ENCODE data around the gene IER2. TPM values are rescaled to one million over a fixed set of nuclear protein-coding genes. Genes with fewer than 3 reads are reported as not detected.

Gene IER2
- total and polyA plus RNA-seq, 2 of the 8 experiments (the other 6 are each of a cell fraction or from before 2014, with no cell fraction given): 84.5 to 138 TPM

DNA sequence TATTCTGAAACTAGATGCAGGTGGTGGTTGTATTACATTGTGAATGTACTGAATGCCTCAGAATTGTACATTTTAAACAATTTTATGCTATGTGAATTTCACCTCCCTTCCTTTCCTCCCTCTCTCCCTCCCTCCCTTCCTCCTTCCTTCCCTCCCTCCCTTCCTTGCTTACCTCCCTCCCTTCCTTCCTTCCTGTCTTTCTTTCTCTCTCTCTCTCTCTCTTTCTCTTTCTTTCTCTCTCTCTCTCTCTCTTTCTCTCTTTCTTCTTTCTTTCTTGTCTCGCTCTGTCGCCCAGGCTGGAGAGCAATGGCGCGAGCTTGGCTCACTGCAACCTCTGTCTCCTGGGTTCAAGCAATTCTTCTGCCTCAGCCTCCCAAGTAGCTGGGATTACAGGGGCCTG lies 37.2 kb downstream of the IER2 start:
- H3K79me2 ChIP-seq (ENCODE audit: control insufficient read depth in 1 of 2, insufficient read depth in 2 of 2, low read length in 2 of 2): no peaks in the 10 kb centered on the region
- WGBS, 2 experiments (ENCODE audit: extremely low coverage in 1 of 2, insufficient coverage in 1 of 2, insufficient read length in 1 of 2, insufficient replicate concordance in 2 of 2, low coverage in 1 of 2, low lambda C conversion rate in 2 of 2, missing lambda C conversion rate in 1 of 2): 92% methylated on average over 4 of the region's 4 CpGs; no CpG with 5 or more reads in 1 of the 2 experiments
- no peak overlapping the region for H2AFZ ChIP-seq (ENCODE audit: low read length)
- H3K23me2 ChIP-seq (ENCODE audit: low read depth, low read length): no peaks in the 10 kb centered on the region
- H2BK120ac ChIP-seq (replicated peaks; ENCODE audit: low read depth, low read length): no peak overlapping the region
- no peak overlapping the region for H2BK15ac ChIP-seq (ENCODE audit: low read length)
- no peaks in the 10 kb centered on the region for H3K36me3 ChIP-seq (ENCODE audit: control insufficient read depth in 2 of 4, insufficient read depth in 4 of 4, low read length in 3 of 4)
- no peak overlapping the region for H2BK20ac ChIP-seq (ENCODE audit: low read length)
- no peak overlapping the region for H2BK12ac ChIP-seq (ENCODE audit: low read depth, low read length)
- no peak overlapping the region for H3K14ac ChIP-seq (ENCODE audit: insufficient read length)
- FAIRE-seq (no peak), DNase-seq (ENCODE audit: low read depth in 1 of 2, low spot score in 2 of 2) (no peak)
- H3K4me2 ChIP-seq (ENCODE audit: insufficient read depth in 1 of 2, low read depth in 2 of 2, low read length in 2 of 2): no peak overlapping the region
- CTCF ChIA-PET (ENCODE audit: partially characterized antibody): interaction anchor here (0.6 to 2.9 kb wide), 6 partner anchors 8 to 340 kb away, joined by 3 to 26 read pairs (median 4); no protein-coding TSS in a partner anchor
- H3K79me1 ChIP-seq (ENCODE audit: low read depth, low read length): no peaks in the 10 kb centered on the region
- no peak overlapping the region for H3K4me3 ChIP-seq (ENCODE audit: extremely low read depth in 1 of 4, insufficient read depth in 2 of 4, low read depth in 3 of 4, low read length in 4 of 4)
- no peak overlapping the region for H3K18ac ChIP-seq (ENCODE audit: extremely low read depth, low read length)
- no peak overlapping the region for H3K27ac ChIP-seq (ENCODE audit: low read depth, low read length)
- no peak overlapping the region for H2AK5ac ChIP-seq (ENCODE audit: low read depth, low read length)
- H4K91ac ChIP-seq (replicated peaks; ENCODE audit: insufficient read length, low read length): no peak overlapping the region
- H3K56ac ChIP-seq (replicated peaks; ENCODE audit: insufficient read length, low read depth, low read length): no peak overlapping the region
- H3K4ac ChIP-seq (replicated peaks; ENCODE audit: insufficient read length, low read depth, low read length): no peak overlapping the region
- TF ChIP-seq, protein P1, sequence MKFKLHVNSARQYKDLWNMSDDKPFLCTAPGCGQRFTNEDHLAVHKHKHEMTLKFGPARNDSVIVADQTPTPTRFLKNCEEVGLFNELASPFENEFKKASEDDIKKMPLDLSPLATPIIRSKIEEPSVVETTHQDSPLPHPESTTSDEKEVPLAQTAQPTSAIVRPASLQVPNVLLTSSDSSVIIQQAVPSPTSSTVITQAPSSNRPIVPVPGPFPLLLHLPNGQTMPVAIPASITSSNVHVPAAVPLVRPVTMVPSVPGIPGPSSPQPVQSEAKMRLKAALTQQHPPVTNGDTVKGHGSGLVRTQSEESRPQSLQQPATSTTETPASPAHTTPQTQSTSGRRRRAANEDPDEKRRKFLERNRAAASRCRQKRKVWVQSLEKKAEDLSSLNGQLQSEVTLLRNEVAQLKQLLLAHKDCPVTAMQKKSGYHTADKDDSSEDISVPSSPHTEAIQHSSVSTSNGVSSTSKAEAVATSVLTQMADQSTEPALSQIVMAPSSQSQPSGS (IDR thresholded peaks at IDR 0.05; ENCODE audit: low read length): no peak
- TF ChIP-seq SIRT6 (IDR thresholded peaks at IDR 0.05; ENCODE audit: low read length): no peak
- no peak for TF ChIP-seq CHD1 (IDR thresholded peaks at IDR 0.05; ENCODE audit: low read depth, low read length)
- no peak for TF ChIP-seq RBBP5 (IDR thresholded peaks at IDR 0.05; ENCODE audit: borderline replicate concordance, low read depth, low read length)
- TF ChIP-seq, protein P2, sequence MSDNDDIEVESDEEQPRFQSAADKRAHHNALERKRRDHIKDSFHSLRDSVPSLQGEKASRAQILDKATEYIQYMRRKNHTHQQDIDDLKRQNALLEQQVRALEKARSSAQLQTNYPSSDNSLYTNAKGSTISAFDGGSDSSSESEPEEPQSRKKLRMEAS (IDR thresholded peaks at IDR 0.05): no peak
- no peak for TF ChIP-seq CBX8 (IDR thresholded peaks at IDR 0.05; ENCODE audit: borderline replicate concordance, low read depth, low read length)
- TF ChIP-seq POLR2A (IDR thresholded peaks at IDR 0.05; ENCODE audit: control extremely low read depth in 1 of 2, low read depth in 2 of 2, low read length in 2 of 2): no peak
- no peak for TF ChIP-seq JUND (IDR thresholded peaks at IDR 0.05; ENCODE audit: low read length)
- TF ChIP-seq TEAD4 (IDR thresholded peaks at IDR 0.05; ENCODE audit: low read depth, low read length): no peak
- no peak overlapping the region for H4K8ac ChIP-seq (ENCODE audit: extremely low read depth, insufficient read depth, low read length)
- no peaks in the 10 kb centered on the region; a peak in 1 of 4 replicates for H3K9me3 ChIP-seq (ENCODE audit: insufficient read depth in 2 of 2, low read depth in 1 of 2, low read length in 1 of 2)
- H3K27me3 ChIP-seq (replicated peaks in 1 of 4; ENCODE audit: control insufficient read depth in 3 of 4, extremely low read depth in 1 of 4, insufficient read depth in 3 of 4, low read length in 3 of 4): no peaks in the 10 kb centered on the region
- no peaks in the 10 kb centered on the region; a peak in 2 of 7 replicates for H3K4me1 ChIP-seq (replicated peaks in 1 of 4; ENCODE audit: control insufficient read depth in 3 of 4, insufficient read depth in 4 of 4, low read length in 3 of 4)
- H3K23ac ChIP-seq (ENCODE audit: insufficient read length): no peak overlapping the region
- no peak overlapping the region for H3K9ac ChIP-seq (replicated peaks in 1 of 4; ENCODE audit: extremely low read depth in 1 of 4, low read depth in 3 of 4, low read length in 3 of 4)
- no peaks in the 10 kb centered on the region for H4K20me1 ChIP-seq (replicated peaks in 1 of 2; ENCODE audit: control insufficient read depth in 1 of 2, insufficient read depth in 2 of 2, low read length in 2 of 2)
- POLR2A ChIA-PET (ENCODE audit: partially characterized antibody): interaction anchor here (0.8 to 4.3 kb wide), 6 partner anchors 11 to 34 kb away, joined by 3 to 48 read pairs (median 8); no protein-coding TSS in a partner anchor
- H2BK5ac ChIP-seq (ENCODE audit: low read depth, low read length): no peak overlapping the region
- H4K5ac ChIP-seq (ENCODE audit: insufficient read length, low read depth, low read length): no peak overlapping the region

Data from H1 (cell line).